Germinal center (tissue), 1 donor: ENCODE measurements around the gene RBBP8.
"Not testable (repeated sequence)": the region's sequence is repeated elsewhere in the genome, so short reads cannot be mapped to it uniquely, and the experiment has no call there.

Source experiments
- DNase-seq: peaks from one replicate; pipeline ENCODE4 v3.0.0; 2012; ENCODE audit warnings: mixed read lengths, low spot score

RBBP8 gene

GRCh38 chr18:22933206-22933965 lies at the start of gene RBBP8:
TSS of gene RBBP8 (plus strand) at chr18:22933328. CDS start at chr18:22936852, 3,524 bp downstream.
- peak; percentile 86 for DNase-seq

GRCh38 chr18:22883827-22884226 lies 49.3 kb upstream of the RBBP8 start:
- DNase-seq: no peak

- not testable (repeated sequence) for DNase-seq
Measured at GRCh38 chr18:22885694-22886093, 47.4 kb upstream of the RBBP8 start.

- no peak for DNase-seq
Measured at GRCh38 chr18:22899421-22899820, 33.7 kb upstream of the RBBP8 start.

GRCh38 chr18:22900558-22901238 lies 32.4 kb upstream of the RBBP8 start:
- DNase-seq: no peak

GRCh38 chr18:22902093-22902492 lies 31.0 kb upstream of the RBBP8 start:
- no peak for DNase-seq

DNA sequence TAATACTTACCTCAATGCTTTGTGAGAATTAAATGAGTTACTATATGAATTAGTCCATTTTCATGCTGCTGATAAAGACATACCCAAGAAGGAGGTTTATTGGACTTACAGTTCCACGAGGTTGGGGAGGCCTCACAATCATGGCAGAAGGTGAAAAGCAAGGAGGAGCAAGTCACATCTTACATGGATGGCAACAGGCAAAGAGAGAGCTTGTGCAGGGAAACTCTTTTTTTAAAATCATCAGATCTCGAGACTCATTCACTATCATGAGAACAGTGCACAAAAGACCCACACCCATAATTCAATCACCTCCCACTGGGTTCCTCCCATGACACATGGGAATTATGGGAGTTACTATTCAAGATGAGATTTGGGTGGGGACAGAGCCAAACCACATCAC lies 29.9 kb upstream of the RBBP8 start:
- not testable (repeated sequence) for DNase-seq

- DNase-seq: no peak
Measured at GRCh38 chr18:22912149-22912548, 21.0 kb upstream of the RBBP8 start.

- DNase-seq: no peak
Measured at GRCh38 chr18:22912835-22913234, 20.3 kb upstream of the RBBP8 start.

- no peak for DNase-seq
Measured at GRCh38 chr18:22913861-22914260, 19.3 kb upstream of the RBBP8 start.

DNA sequence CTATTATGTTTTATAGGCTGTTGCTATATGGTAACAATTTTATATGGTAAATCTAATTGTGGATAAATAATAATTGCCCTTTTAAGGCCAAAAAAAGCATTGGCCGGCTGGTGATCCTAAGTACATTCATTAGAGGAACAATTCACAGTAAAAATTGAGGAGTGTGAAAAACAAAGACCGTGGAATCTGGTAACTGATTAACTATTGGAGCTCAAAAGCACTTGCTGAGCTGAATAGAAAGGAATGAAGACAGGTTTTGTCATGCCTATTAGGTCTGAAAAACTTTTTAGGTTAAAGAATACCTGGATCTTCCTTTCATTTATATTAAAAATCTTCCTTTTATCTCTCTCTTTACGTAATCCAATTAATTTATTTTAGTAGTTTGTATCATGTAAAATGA lies 18.5 kb upstream of the RBBP8 start:
- DNase-seq: no peak

- no peak for DNase-seq
Measured at GRCh38 chr18:22915337-22915736, 17.8 kb upstream of the RBBP8 start.

GRCh38 chr18:22921772-22922171 lies 11.4 kb upstream of the RBBP8 start:
- DNase-seq: no peak

- DNase-seq: no peak
Measured at GRCh38 chr18:22924589-22924988, 8.5 kb upstream of the RBBP8 start.

GRCh38 chr18:22926454-22926853 lies 6.7 kb upstream of the RBBP8 start:
- DNase-seq: no peak

DNA sequence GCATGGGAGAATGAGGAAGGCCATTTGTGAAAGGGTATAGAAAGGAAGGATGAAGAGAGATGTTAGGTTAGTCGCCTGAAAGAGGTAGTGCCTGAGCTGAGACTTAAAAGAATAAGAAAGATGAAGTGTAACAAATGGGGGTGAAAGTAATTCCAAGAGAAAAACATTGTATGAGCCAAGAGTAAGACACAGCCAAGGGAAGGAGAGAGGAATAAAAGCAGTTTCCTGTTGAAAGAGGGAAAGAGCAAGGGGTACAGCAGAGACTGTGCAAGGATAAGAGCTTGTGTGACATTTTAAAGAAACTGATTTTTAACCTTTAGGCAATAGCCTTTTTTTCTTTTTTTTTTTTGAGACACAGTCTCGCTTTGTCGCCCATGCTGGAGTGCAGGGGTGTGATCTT lies 4.8 kb upstream of the RBBP8 start:
- DNase-seq: no peak

GRCh38 chr18:22930089-22930713 lies 2.9 kb upstream of the RBBP8 start:
- peak; percentile 66 for DNase-seq

- no peak for DNase-seq
Measured at GRCh38 chr18:22932885-22933205, 283 bp upstream of the RBBP8 start.

GRCh38 chr18:22933966-22934423 lies 867 bp downstream of the RBBP8 start:
- DNase-seq: no peak

DNA sequence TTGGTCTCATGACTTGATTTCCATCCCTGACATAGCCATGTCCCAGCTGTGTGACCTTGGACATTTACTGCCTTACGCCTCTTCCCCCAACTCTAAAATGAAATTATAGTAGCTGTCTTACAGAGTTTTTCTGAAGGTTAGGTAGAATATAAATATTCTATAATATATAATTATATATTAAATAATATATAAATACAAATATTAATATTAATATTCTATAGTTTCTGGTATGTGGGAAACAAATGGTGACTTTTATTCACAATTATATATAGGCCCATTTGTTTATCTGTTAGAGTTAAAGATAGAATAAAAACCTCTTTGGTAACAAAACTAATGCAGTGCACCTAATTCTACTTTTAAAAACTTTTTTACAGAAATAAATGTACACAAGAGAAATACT lies 1.7 kb downstream of the RBBP8 start:
- DNase-seq: no peak

DNA sequence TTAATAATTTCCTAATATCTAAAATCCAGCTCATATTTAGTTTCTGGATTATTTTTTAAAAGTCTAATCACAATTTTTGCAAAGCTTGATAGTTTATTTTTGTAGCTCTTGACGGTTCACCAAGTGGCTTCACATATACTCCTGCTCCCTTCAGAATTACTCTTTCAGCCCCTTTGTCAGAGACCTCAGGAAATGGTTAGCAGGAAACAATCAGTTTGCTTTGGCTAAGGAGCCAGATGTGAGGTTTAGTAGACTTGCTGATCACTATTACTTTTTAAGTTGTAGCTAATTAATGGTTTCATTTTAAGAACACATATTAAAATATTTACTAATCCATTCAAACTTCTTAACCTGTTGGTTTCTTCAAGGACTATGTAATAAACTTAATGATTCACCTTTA lies 2.3 kb downstream of the RBBP8 start:
- DNase-seq: no peak

- DNase-seq: no peak
Measured at GRCh38 chr18:22936515-22936914, 3.4 kb downstream of the RBBP8 start.

DNA sequence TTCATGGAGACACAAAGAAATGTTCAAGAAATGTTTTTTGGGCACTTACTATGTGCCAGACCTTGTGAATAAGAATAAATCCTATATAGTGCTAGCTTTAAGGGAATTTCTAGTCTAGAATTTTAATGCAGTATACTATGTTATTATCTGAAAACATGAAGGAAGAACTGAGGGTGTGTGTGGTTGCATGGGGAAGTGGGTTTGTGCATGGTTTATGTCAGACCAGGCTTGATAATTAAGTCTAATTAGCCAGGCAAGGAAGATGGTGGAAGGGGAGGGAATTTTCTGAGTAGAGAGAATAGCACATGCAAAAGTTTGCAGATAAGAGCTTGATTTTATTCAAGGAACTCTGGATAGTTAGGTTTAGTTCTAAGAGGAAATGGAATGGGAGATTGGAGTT lies 6.5 kb downstream of the RBBP8 start:
- DNase-seq: no peak
